ENCODE measurements around the gene PNMT. TPM values are rescaled to one million over a fixed set of nuclear protein-coding genes. Genes with fewer than 3 reads are reported as not detected.

Gene PNMT
- total RNA-seq (1 to 10 TPM; 2.8 to 5.4 (median 5.1) TPM), polyA plus RNA-seq (1 to 10 TPM; 1.2 to 2.4 (median 1.8) TPM)

- no peak for DNase-seq
- peaks cover 39 to 79% (median 60%) of the 10 kb centered on the region in 3 donors for H3K27me3 ChIP-seq
- 1 to 2% methylated on average over 85 of the region's 85 CpGs for WGBS, 2 donors
- peaks cover 0 to 35% (median 26%) of the 10 kb centered on the region in 4 donors for H3K4me1 ChIP-seq
- H3K36me3 ChIP-seq: no peaks in the 10 kb centered on the region
- no peaks in the 10 kb centered on the region for H3K9me3 ChIP-seq
- H3K27ac ChIP-seq: peak within 1 kb of the TSS in 2 of 4 donors; percentile 32 to 52
- TF ChIP-seq CTCF (IDR thresholded peaks at IDR 0.05): peak in 3 of 4 experiments; percentile 36 to 55 (median 40)
- no peak for TF ChIP-seq POLR2AphosphoS5 (IDR thresholded peaks at IDR 0.05)
- intact Hi-C loops (cut with DNase I): loop anchor here (2.0 kb wide), 1 partner anchor 45 kb away; no protein-coding TSS in a partner anchor
- peak within 1 kb of the TSS; percentile 6 to 54 (median 41) for H3K4me3 ChIP-seq
Measured at GRCh38 chr17:39667945-39668924, at the start of gene PNMT. TSS of gene PNMT (plus strand) at chr17:39668453. CDS start at chr17:39668476, 23 bp downstream.

- intact Hi-C loops (cut with DNase I): no loop called here
- peak overlapping the region in 2 of 4 donors; percentile 55 to 70 for H3K4me3 ChIP-seq
- H3K9me3 ChIP-seq: no peaks in the 10 kb centered on the region
- DNase-seq: no peak
- peaks cover 0 to 18% (median 6%) of the 10 kb centered on the region in 3 donors for H3K27me3 ChIP-seq
- TF ChIP-seq EP300 (IDR thresholded peaks at IDR 0.05): no peak
- TF ChIP-seq POLR2AphosphoS5 (IDR thresholded peaks at IDR 0.05): no peak
- no peak for TF ChIP-seq POLR2A (IDR thresholded peaks at IDR 0.05)
- no peak for TF ChIP-seq CTCF (IDR thresholded peaks at IDR 0.05)
- H3K36me3 ChIP-seq: no peaks in the 10 kb centered on the region
- peak overlapping the region in 2 of 4 donors; percentile 67 to 77 for H3K27ac ChIP-seq
- 25 to 56% methylated on average over 13 of the region's 13 CpGs for WGBS, 2 donors
- H3K4me1 ChIP-seq: peaks cover 0 to 33% (median 25%) of the 10 kb centered on the region in 4 donors
Measured at GRCh38 chr17:39618956-39619785, 49.1 kb upstream of the PNMT start.

- peaks cover 0 to 33% (median 25%) of the 10 kb centered on the region in 4 donors for H3K4me1 ChIP-seq
- H3K4me3 ChIP-seq: no peak overlapping the region
- H3K27ac ChIP-seq: no peak overlapping the region
- 15 to 62% methylated on average over 1 of the region's 1 CpG for WGBS, 2 donors
- H3K36me3 ChIP-seq: no peaks in the 10 kb centered on the region
- no peak for DNase-seq
- peaks cover 1 to 16% (median 5%) of the 10 kb centered on the region in 3 donors for H3K27me3 ChIP-seq
- no peaks in the 10 kb centered on the region for H3K9me3 ChIP-seq
- intact Hi-C loops (cut with DNase I): loop anchor here (10.0 kb wide), 1 partner anchor 355 kb away; no protein-coding TSS in a partner anchor
- TF ChIP-seq CTCF (IDR thresholded peaks at IDR 0.05): no peak
- no peak for TF ChIP-seq POLR2AphosphoS5 (IDR thresholded peaks at IDR 0.05)
- no peak for TF ChIP-seq POLR2A (IDR thresholded peaks at IDR 0.05)
- no peak for TF ChIP-seq EP300 (IDR thresholded peaks at IDR 0.05)
Measured at GRCh38 chr17:39619786-39620101, 48.5 kb upstream of the PNMT start.

GRCh38 chr17:39621523-39622379 lies 46.5 kb upstream of the PNMT start:
- TF ChIP-seq POLR2AphosphoS5 (IDR thresholded peaks at IDR 0.05): peak in 1 of 4 donors; percentile 9
- TF ChIP-seq CTCF (IDR thresholded peaks at IDR 0.05): peak; percentile 99 to 100 (median 99)
- no peak for TF ChIP-seq POLR2A (IDR thresholded peaks at IDR 0.05)
- Histone ChIP-seq H3K9me3 (no peaks in the 10 kb centered on the region), H3K4me3 (no peak overlapping the region), H3K36me3 (no peaks in the 10 kb centered on the region), H3K4me1 (peaks cover 0 to 38% (median 30%) of the 10 kb centered on the region in 4 donors), H3K27me3 (peaks cover 14 to 32% (median 22%) of the 10 kb centered on the region in 3 donors), H3K27ac (no peak overlapping the region)
- 11% methylated on average over 26 of the region's 26 CpGs for WGBS, 2 donors
- intact Hi-C loops (cut with DNase I): loop anchor here (1.0 to 10.0 kb wide), 4 partner anchors 47 to 353 kb away; partner anchors contain the start of genes MIEN1 and PNMT
- peak; percentile 93 for DNase-seq
